Left kidney (tissue), 8 donors: ENCODE measurements around the gene ADAM22. TPM values are rescaled to one million over a fixed set of nuclear protein-coding genes. Genes with fewer than 3 reads are reported as not detected.
"Not testable (repeated sequence)": the region's sequence is repeated elsewhere in the genome, so short reads cannot be mapped to it uniquely, and the experiment has no call there.

Experiments used
- DNase-seq: peaks from one replicate; pipeline ENCODE4 v3.0.0-alpha.2; 2013
- long read RNA-seq, 8 donors: transcript quantifications; one replicate each; lab custom pipeline, GENCODE V29; 2026
- polyA plus RNA-seq: library from polyadenylated mRNA; unstranded; fragments of 120-200 nt; gene quantifications from one replicate; pipeline ENCODE4 v1.2.1, GENCODE V29; 2013; ENCODE audit not compliant: insufficient read length

Gene ADAM22, protein sequence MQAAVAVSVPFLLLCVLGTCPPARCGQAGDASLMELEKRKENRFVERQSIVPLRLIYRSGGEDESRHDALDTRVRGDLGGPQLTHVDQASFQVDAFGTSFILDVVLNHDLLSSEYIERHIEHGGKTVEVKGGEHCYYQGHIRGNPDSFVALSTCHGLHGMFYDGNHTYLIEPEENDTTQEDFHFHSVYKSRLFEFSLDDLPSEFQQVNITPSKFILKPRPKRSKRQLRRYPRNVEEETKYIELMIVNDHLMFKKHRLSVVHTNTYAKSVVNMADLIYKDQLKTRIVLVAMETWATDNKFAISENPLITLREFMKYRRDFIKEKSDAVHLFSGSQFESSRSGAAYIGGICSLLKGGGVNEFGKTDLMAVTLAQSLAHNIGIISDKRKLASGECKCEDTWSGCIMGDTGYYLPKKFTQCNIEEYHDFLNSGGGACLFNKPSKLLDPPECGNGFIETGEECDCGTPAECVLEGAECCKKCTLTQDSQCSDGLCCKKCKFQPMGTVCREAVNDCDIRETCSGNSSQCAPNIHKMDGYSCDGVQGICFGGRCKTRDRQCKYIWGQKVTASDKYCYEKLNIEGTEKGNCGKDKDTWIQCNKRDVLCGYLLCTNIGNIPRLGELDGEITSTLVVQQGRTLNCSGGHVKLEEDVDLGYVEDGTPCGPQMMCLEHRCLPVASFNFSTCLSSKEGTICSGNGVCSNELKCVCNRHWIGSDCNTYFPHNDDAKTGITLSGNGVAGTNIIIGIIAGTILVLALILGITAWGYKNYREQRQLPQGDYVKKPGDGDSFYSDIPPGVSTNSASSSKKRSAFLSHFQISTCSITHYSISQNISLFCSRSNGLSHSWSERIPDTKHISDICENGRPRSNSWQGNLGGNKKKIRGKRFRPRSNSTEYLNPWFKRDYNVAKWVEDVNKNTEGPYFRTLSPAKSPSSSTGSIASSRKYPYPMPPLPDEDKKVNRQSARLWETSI
- polyA plus RNA-seq: 14.2 TPM
- long read RNA-seq, donor 1, full-length matches to known transcripts: 1 of 1 reads
- long read RNA-seq, donor 1, partial matches to known transcripts: 0 of 1 reads
- long read RNA-seq, donor 1, other reads (novel, unspliced or antisense): 0 of 1 reads
- long read RNA-seq, donor 2, full-length matches to known transcripts: 2 of 2 reads
- long read RNA-seq, donor 2, partial matches to known transcripts: 0 of 2 reads
- long read RNA-seq, donor 2, other reads (novel, unspliced or antisense): 0 of 2 reads
- long read RNA-seq, donor 3, partial matches to known transcripts: 229 of 229 reads
- long read RNA-seq, donor 3, other reads (novel, unspliced or antisense): 0 of 229 reads
- long read RNA-seq, donor 4: 0 reads
- long read RNA-seq, donor 5: 0 reads
- long read RNA-seq, donor 6, full-length matches to known transcripts: 2 of 2 reads
- long read RNA-seq, donor 6, partial matches to known transcripts: 0 of 2 reads
- long read RNA-seq, donor 6, other reads (novel, unspliced or antisense): 0 of 2 reads
- long read RNA-seq, donor 7: 0 reads
- long read RNA-seq, donor 8: 0 reads

DNA sequence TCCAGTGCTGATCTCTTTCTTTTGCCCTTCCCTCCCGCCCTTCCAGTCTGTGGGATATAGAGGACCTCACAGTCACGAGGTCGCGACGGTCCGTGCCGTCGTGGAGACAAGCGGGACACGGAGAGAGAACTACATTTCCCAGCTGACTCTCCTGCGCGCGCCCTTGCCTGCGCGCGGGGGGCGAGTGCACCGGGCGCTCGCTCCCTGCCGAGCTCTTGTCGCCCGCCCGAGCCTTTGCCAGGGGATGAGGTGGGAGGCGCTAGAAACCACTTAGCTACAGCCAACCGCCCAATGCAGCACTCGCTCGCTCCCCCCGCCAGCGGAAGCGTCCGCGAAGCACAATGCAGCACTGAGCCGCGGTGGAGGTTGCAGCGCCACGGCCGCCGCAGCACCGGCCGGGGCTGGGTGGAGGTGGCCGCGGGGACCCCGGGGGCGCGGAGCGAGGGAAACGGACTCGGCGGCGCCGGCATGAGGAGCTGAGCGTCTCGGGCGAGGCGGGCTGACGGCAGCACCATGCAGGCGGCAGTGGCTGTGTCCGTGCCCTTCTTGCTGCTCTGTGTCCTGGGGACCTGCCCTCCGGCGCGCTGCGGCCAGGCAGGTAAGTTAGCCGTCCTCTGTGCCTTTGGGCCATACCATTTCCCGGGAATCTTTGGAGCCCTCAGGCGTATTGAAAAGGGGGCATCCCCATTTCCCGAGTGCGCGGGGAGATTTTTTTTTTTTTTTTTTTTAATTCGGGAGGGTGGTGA, at the start of gene ADAM22:
ADAM22 (plus strand) TSS at position 299 of the 746 bp plus-strand sequence; CDS start at position 514, 215 bp downstream.
- peak; percentile 86 for DNase-seq

DNA sequence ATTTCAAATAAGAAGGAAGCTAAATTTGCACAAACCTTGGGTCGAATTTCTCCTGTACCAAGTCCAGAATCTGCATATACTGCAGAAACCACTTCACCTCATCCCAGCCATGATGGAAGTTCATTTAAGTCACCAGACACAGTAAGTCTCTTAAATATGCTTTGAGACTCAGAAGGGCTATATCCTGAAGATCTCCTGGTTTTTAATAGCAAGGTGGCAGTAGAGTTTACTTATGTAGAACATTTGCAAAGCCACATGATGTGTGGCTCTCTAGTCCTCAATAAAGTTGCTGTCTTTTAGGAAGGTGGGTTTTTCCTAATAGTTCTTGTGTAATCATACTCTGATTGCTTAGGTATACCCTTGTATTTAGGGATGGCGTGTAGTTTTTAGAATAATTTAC, 49.0 kb upstream of the ADAM22 start:
- DNase-seq: no peak

DNA sequence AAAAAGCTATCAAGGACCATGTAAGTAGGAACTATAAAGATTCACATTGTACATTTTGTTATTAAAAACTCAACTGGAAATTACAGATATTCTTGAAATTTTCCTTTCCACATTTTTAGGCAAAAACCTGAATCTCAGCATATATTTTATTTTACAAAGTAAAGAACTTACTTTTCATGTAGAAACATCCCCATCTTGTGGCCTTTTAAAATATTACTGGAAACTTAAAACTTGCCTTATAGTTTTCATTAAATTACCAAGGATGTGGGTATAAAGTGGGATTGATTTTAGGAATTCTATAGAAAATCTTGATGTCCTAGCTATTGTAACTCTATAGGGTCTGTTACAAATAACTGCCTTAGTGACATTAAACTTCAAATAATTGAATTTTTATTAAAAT, 47.2 kb upstream of the ADAM22 start:
- DNase-seq: peak; percentile 38

DNA sequence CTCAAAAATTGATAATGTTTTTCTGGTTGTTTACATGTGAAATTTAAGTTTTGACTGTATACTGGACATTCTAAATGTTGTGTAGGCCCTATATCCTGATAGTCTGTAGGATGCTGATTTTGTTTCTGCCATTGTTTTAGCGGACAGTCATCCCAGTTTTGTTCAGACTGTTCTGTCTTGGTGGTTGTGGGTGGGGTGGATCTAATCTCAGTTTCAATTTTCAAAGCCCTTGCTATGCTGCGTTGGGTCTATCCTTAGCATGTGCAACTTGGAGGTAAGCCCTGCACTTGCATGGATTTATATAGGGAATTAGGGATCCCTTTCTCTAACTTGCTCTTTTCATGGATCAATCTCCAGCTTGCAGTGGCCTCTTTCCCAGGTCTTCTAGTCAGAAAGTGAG, 38.7 kb upstream of the ADAM22 start:
- DNase-seq: no peak

DNA sequence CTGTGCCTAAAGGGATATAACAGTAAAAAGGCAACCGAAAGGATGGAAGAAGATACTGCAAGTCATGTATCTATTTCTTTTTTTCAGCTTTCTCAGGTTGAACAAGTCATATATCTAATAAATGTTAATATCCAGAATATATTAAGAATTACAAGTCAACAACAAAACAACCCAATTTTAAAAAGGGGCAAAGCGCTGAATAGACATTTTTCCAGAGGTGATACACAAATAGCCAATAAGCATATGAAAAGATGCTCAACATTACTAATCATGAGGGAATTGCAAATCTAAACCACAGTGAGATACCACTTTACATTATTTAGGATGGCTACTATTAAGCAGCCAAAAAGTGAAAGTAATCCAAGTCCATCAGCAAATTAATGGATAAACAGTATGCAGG, 34.8 kb upstream of the ADAM22 start:
- no peak for DNase-seq

DNA sequence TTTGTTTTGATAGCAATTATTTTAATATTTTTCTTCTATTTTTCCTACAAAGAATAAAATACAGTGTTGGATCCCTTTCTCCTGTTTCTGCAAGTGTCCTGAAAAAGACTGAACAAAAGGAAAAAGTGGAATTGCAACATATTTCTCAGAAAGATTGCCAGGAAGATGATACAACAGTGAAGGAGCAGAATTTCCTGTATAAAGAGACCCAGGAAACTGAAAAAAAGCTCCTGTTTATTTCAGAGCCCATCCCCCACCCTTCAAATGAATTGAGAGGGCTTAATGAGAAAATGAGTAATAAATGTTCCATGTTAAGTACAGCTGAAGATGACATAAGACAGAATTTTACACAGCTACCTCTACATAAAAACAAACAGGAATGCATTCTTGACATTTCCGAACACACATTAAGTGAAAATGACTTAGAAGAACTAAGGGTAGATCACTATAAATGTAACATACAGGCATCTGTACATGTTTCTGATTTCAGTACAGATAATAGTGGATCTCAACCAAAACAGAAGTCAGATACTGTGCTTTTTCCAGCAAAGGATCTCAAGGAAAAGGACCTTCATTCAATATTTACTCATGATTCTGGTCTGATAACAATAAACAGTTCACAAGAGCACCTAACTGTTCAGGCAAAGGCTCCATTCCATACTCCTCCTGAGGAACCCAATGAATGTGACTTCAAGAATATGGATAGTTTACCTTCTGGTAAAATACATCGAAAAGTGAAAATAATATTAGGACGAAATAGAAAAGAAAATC, 26.7 kb upstream of the ADAM22 start:
- not testable (repeated sequence) for DNase-seq

DNA sequence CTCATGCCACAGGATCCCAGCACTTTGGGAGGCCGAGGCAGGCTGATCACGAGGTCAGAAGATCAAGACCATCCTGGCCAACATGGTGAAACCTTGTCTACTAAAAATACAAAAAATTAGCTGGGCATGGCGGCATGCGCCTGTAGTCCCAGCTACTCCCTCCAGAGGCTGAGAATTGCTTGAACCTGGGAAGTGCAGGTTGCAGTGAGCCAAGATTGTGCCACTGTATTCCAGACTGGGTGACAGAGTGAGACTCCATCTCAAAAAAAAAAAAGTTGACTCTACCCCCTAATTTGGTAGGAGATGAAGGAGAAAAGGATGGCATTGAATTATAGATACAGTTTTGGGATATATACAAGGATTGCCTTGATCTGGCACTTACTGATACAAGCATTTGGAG, 25.2 kb upstream of the ADAM22 start:
- not testable (repeated sequence) for DNase-seq

DNA sequence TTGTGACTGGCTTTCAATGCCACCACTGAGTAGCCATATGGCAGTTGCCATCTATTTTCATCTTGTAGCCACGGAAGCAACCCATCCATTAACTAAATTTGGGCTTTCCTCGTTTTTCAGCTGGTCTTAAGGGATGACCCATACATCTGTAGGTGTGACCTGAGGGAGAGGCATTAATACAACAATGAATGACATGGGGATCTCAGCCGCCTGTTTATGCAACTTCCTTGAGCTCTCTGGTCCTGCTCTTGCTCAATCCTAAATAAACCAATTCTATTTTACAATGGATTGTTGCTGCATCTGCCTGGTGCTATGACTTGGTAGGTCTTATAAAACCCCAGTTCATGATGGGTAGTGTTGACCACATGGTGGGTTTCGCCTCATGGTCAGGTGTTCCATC, 21.9 kb upstream of the ADAM22 start:
- DNase-seq: no peak

DNA sequence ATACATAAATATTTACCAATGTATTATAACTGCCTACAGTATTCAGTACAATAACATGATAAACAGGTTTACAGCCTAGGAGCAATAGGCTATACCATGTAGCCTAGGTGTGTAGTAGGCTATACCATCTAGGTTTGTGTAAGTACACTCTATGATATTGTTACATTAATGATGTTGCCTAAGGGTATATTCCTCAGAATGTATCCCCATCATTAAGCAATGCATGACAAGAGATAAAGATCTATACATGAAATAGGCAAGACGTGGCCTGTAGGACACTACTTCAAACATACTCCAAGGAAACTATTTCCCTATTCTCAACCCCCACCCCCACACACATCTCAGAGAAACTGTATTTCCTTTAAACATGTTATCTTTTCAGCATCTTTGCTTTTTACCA, 15.3 kb upstream of the ADAM22 start:
- no peak for DNase-seq

DNA sequence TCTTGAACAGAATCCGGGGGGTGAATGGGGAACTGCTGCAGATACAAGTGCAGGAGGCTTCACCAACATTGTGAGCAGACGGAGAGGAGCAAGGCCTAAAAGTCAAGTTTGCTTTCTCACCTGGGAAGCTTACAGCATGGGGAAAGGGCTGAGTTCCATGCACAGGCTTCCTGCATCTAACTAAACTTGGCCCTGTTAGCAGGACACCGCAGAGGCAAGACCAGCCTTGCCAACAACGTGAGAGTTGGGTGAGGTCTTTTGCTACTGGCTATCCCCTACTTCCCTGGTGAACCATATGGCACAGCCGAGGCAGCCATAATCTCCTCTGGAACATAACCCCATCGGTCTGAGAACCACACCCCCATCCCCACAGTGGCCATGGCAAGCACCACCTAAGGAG, 14.2 kb upstream of the ADAM22 start:
- no peak for DNase-seq

DNA sequence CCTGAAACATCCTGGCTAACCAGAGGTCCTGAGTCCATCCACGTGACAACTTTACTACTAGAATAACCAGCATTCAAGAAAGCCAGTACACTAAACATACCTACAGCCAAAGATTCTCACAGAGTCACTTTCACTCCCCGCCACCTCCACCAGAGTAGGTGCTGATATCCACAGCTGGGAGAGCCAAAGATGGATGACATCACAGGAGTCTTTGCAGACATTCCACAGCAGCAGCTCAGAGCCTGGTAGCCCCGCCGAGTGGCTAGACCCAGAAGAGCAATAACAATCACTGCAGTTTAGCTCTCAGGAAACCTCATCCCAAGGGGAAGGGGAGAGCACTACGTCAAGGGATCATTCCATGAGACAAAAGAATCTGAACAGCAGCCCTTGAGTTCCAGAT, 13.5 kb upstream of the ADAM22 start:
- no peak for DNase-seq

DNA sequence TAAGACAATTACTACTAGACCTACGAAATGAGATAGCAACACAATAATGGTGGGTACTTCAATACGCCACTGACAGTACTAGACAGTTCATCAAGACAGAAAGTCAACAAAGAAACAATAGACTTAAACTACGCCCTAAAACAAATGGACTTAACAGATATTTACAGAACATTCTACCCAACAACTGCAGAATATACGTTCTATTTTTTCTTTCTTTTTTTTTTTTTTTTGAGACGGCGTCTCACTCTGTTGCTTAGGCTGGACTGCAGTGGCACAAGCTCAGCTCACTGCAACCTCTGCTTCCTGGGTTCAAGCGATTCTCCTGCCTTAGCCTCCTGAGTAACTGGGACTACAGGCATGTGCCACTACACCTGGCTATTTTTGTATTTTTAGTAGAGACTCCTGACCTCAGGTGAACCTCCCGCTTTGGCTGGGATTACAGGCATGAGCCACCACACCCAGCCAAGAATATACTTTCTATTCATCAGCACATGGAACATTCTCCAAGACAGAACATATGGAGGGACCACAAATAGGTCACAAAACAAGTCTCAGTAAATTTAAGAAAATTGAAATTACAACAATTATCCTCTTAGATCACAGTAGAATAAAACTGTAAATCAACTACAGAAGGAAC, 11.2 kb upstream of the ADAM22 start:
- not testable (repeated sequence) for DNase-seq

DNA sequence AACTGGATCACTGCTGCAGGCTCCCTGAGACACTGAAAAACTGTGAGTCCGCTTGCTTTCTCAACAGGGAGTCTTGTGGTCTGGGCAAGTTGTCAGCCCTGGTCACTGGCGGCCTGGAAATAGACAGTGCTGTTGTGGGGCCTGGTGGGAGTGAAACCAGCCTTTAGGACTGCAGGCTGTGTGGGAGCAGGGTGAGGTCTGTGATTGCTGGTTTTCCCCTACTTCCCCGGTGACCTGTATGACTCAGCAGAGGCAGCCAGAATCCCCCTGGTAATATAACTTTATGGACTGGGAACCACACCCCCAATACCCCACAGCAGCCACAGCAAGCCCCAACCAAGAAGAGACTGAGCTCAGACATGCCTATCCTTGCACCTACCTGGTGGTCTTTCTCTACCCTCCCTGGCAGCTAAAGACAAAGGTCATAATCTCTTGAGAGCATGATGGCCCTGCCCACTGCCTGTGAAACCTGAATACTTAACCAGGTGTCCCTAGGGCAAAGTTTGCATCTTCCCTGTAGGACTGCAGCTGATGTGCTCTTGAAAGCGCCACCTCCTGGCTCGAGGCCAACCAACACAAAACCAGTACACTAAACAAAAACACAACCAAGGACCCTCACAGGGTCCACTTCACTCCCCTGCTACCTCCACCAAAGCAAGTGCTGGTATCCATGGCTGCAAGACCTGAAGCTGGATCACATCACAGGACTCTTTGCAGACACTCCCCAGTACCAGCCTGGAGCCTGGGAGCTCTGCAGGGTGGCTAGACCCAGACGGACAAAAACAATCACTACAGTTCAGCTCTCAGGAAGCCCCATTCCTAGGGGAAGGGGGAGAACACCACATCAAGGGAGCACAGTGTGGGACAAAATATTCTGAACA, 7.2 kb upstream of the ADAM22 start:
- peak; percentile 27 for DNase-seq

DNA sequence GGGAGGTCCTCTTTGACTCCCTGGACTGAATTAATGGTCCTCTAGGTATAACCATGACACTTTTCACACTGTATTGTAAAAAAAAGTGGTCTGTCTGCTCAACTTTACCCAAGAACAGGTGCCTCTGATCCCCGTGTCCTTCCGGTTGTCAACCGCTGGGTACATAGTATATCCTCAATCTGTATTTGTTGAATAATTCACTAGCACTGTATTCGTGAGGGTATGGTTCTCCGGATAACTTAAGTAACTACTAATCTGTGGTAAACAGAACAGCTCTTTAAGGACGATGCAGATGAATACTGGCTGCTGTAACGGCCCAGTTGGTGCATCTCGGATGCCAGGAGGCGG, 472 bp upstream of the ADAM22 start:
- DNase-seq: no peak

DNA sequence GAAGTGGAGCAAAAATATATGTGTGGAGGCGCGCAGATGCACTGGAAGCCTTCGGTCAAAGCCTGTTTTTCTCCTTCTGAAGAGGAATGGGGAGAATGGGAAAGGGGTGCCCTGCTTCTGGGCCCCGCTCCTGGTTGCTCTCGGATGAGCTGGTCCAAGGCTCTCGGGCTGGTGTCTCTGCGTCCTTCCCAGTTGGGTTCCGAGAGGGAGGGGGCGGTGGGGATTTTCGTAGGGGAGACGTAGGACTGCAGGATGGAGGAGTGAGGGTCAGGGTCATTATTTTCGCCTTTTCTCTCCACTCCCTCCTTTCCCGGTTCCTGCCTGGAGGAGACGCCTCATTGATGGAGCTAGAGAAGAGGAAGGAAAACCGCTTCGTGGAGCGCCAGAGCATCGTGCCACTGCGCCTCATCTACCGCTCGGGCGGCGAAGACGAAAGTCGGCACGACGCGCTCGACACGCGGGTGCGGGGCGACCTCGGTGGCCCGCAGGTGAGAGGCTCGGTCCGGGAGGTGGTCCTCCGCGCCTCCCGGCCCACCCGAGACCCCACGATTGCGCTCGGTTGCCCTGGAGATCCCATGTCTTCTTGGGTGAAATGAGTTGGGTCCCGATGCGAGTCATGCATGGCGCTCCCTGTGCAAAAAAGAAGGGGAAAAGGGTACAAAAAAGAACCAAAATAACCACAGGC, 790 bp downstream of the ADAM22 start:
- peak; percentile 24 for DNase-seq

DNA sequence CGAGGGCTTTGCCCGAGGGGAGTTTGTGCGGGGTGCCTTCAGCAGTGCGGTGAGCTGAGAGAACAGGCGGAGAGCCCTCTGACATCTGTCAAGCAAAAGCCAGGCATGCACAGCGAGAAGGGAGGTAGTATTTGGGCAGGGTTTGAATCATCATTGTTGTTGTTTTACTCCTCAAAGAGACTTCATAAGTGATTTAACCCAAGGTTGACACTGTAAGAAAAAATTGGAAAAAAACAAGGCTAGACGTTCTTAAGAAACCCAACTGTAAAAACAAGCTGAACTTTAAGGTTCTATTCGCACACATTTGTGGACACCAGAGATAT, 1.3 kb downstream of the ADAM22 start:
- DNase-seq: no peak

DNA sequence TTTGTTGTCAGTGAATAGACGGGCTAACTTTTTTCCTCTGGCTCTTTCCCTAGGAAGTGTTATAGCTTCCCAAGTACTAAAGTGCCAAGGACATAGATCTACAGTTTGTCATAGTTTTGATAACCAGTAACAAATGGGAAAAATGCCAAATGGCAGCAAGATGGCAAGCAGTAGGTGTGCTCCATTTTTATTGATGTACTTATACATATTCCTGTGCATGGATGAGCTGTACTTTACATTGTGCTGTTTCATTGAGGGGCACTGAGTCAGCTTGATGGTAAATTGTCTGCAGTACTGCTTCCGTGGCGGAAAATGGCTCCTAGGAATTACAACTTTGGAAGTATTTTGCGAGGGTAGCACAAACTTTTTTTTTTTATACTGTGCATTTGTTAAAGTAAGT, 7.1 kb downstream of the ADAM22 start:
- DNase-seq: no peak

DNA sequence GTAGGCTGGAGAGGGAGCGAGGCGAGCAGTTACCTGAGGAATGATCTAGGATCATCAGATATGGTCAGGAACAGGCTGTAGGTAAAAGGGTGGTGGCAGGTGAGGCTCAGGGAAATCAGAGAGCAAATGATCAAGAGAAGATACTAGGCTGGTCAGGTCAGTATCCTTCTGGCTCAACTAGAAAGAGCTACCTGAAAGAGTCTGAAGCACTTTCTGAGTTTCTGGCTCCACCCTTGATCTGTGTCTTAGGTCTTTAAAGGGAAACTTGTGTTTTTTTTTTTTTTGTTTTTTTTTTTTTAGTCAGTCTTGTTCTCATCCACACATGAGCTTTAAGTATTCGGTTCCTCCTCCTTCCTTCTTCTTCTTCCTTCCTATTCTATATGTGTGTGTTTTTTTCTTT, 10.5 kb downstream of the ADAM22 start:
- no peak for DNase-seq
